Activated naive CD8-positive, alpha-beta T cell treated with anti-CD3 and anti-CD28 coated beads for 36 hours (primary cell): ENCODE results near the gene LHFPL3. TPM values are rescaled to one million over a fixed set of nuclear protein-coding genes. Genes with fewer than 3 reads are reported as not detected.
"Not testable (repeated sequence)": the region's sequence is repeated elsewhere in the genome, so short reads cannot be mapped to it uniquely, and the experiment has no call there.

Experiments
- DNase-seq: peaks from one replicate; pipeline ENCODE4 v3.0.0; 2021
- H3K27ac Mint-ChIP-seq: one replicate; pipeline ENCODE4 v1.8.0; 2022; ENCODE audit warnings: mild to moderate bottlenecking, moderate library complexity, mixed read lengths
- H3K27me3 Mint-ChIP-seq: one replicate; pipeline ENCODE4 v1.8.0; 2022; ENCODE audit warnings: mild to moderate bottlenecking, mixed read lengths
- H3K36me3 Mint-ChIP-seq: one replicate; pipeline ENCODE4 v1.8.0; 2021; ENCODE audit warnings: mild to moderate bottlenecking, mixed read lengths
- H3K4me1 Mint-ChIP-seq: one replicate; pipeline ENCODE4 v1.8.0; 2021; ENCODE audit warnings: mixed read lengths
- H3K4me3 Mint-ChIP-seq: one replicate; pipeline ENCODE4 v1.8.0; 2022; ENCODE audit warnings: mild to moderate bottlenecking, moderate library complexity, mixed read lengths
- H3K9me3 Mint-ChIP-seq: one replicate; pipeline ENCODE4 v1.8.0; 2022; ENCODE audit warnings: mixed read lengths
- total RNA-seq, 2 experiments: library from RNA; stranded (reverse); gene quantifications; one replicate each; pipeline ENCODE4 v1.2.3, GENCODE V29; 2021

Gene LHFPL3
- total RNA-seq: not detected

GRCh38 chr7:104328296-104328969, at the start of gene LHFPL3:
LHFPL3 (plus strand) TSS chr7:104328603.
- H3K4me1 Mint-ChIP-seq: peaks cover 8% of the 10 kb centered on the region
- no peak within 1 kb of the TSS for H3K27ac Mint-ChIP-seq
- DNase-seq: peak; percentile 3
- peaks cover 80% of the 10 kb centered on the region for H3K27me3 Mint-ChIP-seq
- H3K9me3 Mint-ChIP-seq: peaks cover 2% of the 10 kb centered on the region
- peak within 1 kb of the TSS; percentile 37 for H3K4me3 Mint-ChIP-seq
- no peaks in the 10 kb centered on the region for H3K36me3 Mint-ChIP-seq

- H3K27me3 Mint-ChIP-seq, DNase-seq, H3K4me1 Mint-ChIP-seq, H3K36me3 Mint-ChIP-seq, H3K4me3 Mint-ChIP-seq, H3K27ac Mint-ChIP-seq: not testable (repeated sequence)
- H3K9me3 Mint-ChIP-seq: peaks cover 12% of the 10 kb centered on the region
These were observed 46.7 kb upstream of the LHFPL3 start for GRCh38 chr7:104281685-104282084.

GRCh38 chr7:104286839-104287238, 41.6 kb upstream of the LHFPL3 start:
- Mint-ChIP-seq H3K36me3 (no peaks in the 10 kb centered on the region), H3K4me1 (no peaks in the 10 kb centered on the region), H3K9me3 (no peaks in the 10 kb centered on the region), H3K27me3 (peaks cover 13% of the 10 kb centered on the region), H3K4me3 (no peak overlapping the region), H3K27ac (no peak overlapping the region)
- no peak for DNase-seq

GRCh38 chr7:104288137-104288536, 40.3 kb upstream of the LHFPL3 start:
- Mint-ChIP-seq H3K36me3 (no peaks in the 10 kb centered on the region), H3K4me3 (no peak overlapping the region)
- no peak for DNase-seq

GRCh38 chr7:104294291-104294690, 34.1 kb upstream of the LHFPL3 start:
- Mint-ChIP-seq H3K36me3 (no peaks in the 10 kb centered on the region), H3K9me3 (peaks cover 7% of the 10 kb centered on the region), H3K4me3 (no peak overlapping the region), H3K27me3 (peaks cover 53% of the 10 kb centered on the region), H3K4me1 (peaks cover 6% of the 10 kb centered on the region), H3K27ac (no peak overlapping the region)
- DNase-seq: no peak

More at GRCh38 chr7:104288137-104288536, 40.3 kb upstream of the LHFPL3 start:
- Mint-ChIP-seq H3K4me1 (no peaks in the 10 kb centered on the region), H3K27ac (no peak overlapping the region), H3K9me3 (no peaks in the 10 kb centered on the region), H3K27me3 (peaks cover 25% of the 10 kb centered on the region)

GRCh38 chr7:104296266-104296665, 32.1 kb upstream of the LHFPL3 start:
- peaks cover 53% of the 10 kb centered on the region for H3K27me3 Mint-ChIP-seq
- peaks cover 6% of the 10 kb centered on the region for H3K4me1 Mint-ChIP-seq
- no peak overlapping the region for H3K4me3 Mint-ChIP-seq
- no peaks in the 10 kb centered on the region for H3K36me3 Mint-ChIP-seq
- peaks cover 7% of the 10 kb centered on the region for H3K9me3 Mint-ChIP-seq
- no peak overlapping the region for H3K27ac Mint-ChIP-seq
- DNase-seq: no peak

- DNase-seq: no peak
- peaks cover 53% of the 10 kb centered on the region for H3K27me3 Mint-ChIP-seq
- no peaks in the 10 kb centered on the region for H3K36me3 Mint-ChIP-seq
- no peak overlapping the region for H3K27ac Mint-ChIP-seq
- no peak overlapping the region for H3K4me3 Mint-ChIP-seq
- H3K9me3 Mint-ChIP-seq: peaks cover 7% of the 10 kb centered on the region
- peaks cover 6% of the 10 kb centered on the region for H3K4me1 Mint-ChIP-seq
These were observed 31.5 kb upstream of the LHFPL3 start for GRCh38 chr7:104296900-104297299.

GRCh38 chr7:104299323-104299722, 29.1 kb upstream of the LHFPL3 start:
- peaks cover 7% of the 10 kb centered on the region for H3K9me3 Mint-ChIP-seq
- peaks cover 45% of the 10 kb centered on the region for H3K27me3 Mint-ChIP-seq
- H3K4me1 Mint-ChIP-seq: peaks cover 6% of the 10 kb centered on the region
- no peaks in the 10 kb centered on the region for H3K36me3 Mint-ChIP-seq
- H3K27ac Mint-ChIP-seq: no peak overlapping the region
- no peak overlapping the region for H3K4me3 Mint-ChIP-seq
- no peak for DNase-seq

- no peaks in the 10 kb centered on the region for H3K36me3 Mint-ChIP-seq
- no peak overlapping the region for H3K4me3 Mint-ChIP-seq
- no peak for DNase-seq
- H3K27ac Mint-ChIP-seq: no peak overlapping the region
- peaks cover 44% of the 10 kb centered on the region for H3K27me3 Mint-ChIP-seq
- H3K9me3 Mint-ChIP-seq: peaks cover 6% of the 10 kb centered on the region
- H3K4me1 Mint-ChIP-seq: peaks cover 6% of the 10 kb centered on the region
These were observed 28.6 kb upstream of the LHFPL3 start for GRCh38 chr7:104299777-104300176.

GRCh38 chr7:104306793-104307192, 21.6 kb upstream of the LHFPL3 start:
- no peak for DNase-seq
- Mint-ChIP-seq H3K4me1 (no peaks in the 10 kb centered on the region), H3K27ac (no peak overlapping the region), H3K27me3 (peaks cover 26% of the 10 kb centered on the region), H3K4me3 (no peak overlapping the region), H3K36me3 (no peaks in the 10 kb centered on the region), H3K9me3 (no peaks in the 10 kb centered on the region)

GRCh38 chr7:104317948-104318629, 10.3 kb upstream of the LHFPL3 start:
- Mint-ChIP-seq H3K27me3 (peaks cover 8% of the 10 kb centered on the region), H3K9me3 (peaks cover 13% of the 10 kb centered on the region), H3K36me3 (no peaks in the 10 kb centered on the region), H3K4me1 (no peaks in the 10 kb centered on the region), H3K27ac (no peak overlapping the region), H3K4me3 (no peak overlapping the region)
- no peak for DNase-seq

- H3K9me3 Mint-ChIP-seq: peaks cover 2% of the 10 kb centered on the region
- no peak for DNase-seq
- H3K36me3 Mint-ChIP-seq: no peaks in the 10 kb centered on the region
- H3K4me1 Mint-ChIP-seq: peaks cover 8% of the 10 kb centered on the region
- H3K27ac Mint-ChIP-seq: no peak overlapping the region
- H3K4me3 Mint-ChIP-seq: no peak overlapping the region
- peaks cover 72% of the 10 kb centered on the region for H3K27me3 Mint-ChIP-seq
These were observed 869 bp upstream of the LHFPL3 start for GRCh38 chr7:104327534-104327933.

GRCh38 chr7:104327938-104328295, 486 bp upstream of the LHFPL3 start:
- no peak overlapping the region for H3K4me3 Mint-ChIP-seq
- H3K27me3 Mint-ChIP-seq: peaks cover 76% of the 10 kb centered on the region
- DNase-seq: no peak
- H3K36me3 Mint-ChIP-seq: no peaks in the 10 kb centered on the region
- H3K27ac Mint-ChIP-seq: no peak overlapping the region
- peaks cover 2% of the 10 kb centered on the region for H3K9me3 Mint-ChIP-seq
- H3K4me1 Mint-ChIP-seq: peaks cover 8% of the 10 kb centered on the region

GRCh38 chr7:104328970-104329825, 795 bp downstream of the LHFPL3 start:
- DNase-seq: no peak
- Mint-ChIP-seq H3K9me3 (peaks cover 2% of the 10 kb centered on the region), H3K27ac (no peak overlapping the region), H3K4me3 (peak overlapping the region; percentile 37), H3K27me3 (peaks cover 87% of the 10 kb centered on the region), H3K36me3 (no peaks in the 10 kb centered on the region), H3K4me1 (peaks cover 8% of the 10 kb centered on the region)

- H3K36me3 Mint-ChIP-seq: no peaks in the 10 kb centered on the region
- no peaks in the 10 kb centered on the region for H3K4me1 Mint-ChIP-seq
- H3K4me3 Mint-ChIP-seq: no peak overlapping the region
- no peak for DNase-seq
- no peaks in the 10 kb centered on the region for H3K9me3 Mint-ChIP-seq
- no peak overlapping the region for H3K27ac Mint-ChIP-seq
- H3K27me3 Mint-ChIP-seq: peaks cover 11% of the 10 kb centered on the region
These were observed 13.1 kb downstream of the LHFPL3 start for GRCh38 chr7:104341546-104341945.
